NCI-H146 (cell line): Measurements from ENCODE around the gene INSR.
"Not testable (repeated sequence)": the region's sequence is repeated elsewhere in the genome, so short reads cannot be mapped to it uniquely, and the experiment has no call there.

ENCODE experiments used
- DNase-seq: peaks from one replicate; lab custom pipeline; 2025; lab: John Stamatoyannopoulos, UW

The INSR gene

GRCh38 chr19:7224209-7224686 is 70.0 kb downstream of the INSR start:
- no peak for DNase-seq

GRCh38 chr19:7223429-7223828 is 70.8 kb downstream of the INSR start:
- no peak for DNase-seq

GRCh38 chr19:7219056-7219455 is 75.2 kb downstream of the INSR start:
- no peak for DNase-seq

- DNase-seq: no peak
Observed at GRCh38 chr19:7217861-7218260, 76.4 kb downstream of the INSR start.

- no peak for DNase-seq
Observed at GRCh38 chr19:7216373-7216902, 77.8 kb downstream of the INSR start.

GRCh38 chr19:7215176-7215575 is 79.0 kb downstream of the INSR start:
- DNase-seq: no peak

GRCh38 chr19:7214324-7215089 is 79.7 kb downstream of the INSR start:
- DNase-seq: no peak

- no peak for DNase-seq
Observed at GRCh38 chr19:7213628-7214323, 80.4 kb downstream of the INSR start.

GRCh38 chr19:7211191-7211951 is 82.8 kb downstream of the INSR start:
- no peak for DNase-seq

GRCh38 chr19:7210359-7210758 is 83.9 kb downstream of the INSR start:
- no peak for DNase-seq

- DNase-seq: not testable (repeated sequence)
Observed at GRCh38 chr19:7209597-7210325, 84.5 kb downstream of the INSR start.

GRCh38 chr19:7209036-7209435 is 85.2 kb downstream of the INSR start:
- DNase-seq: not testable (repeated sequence)

GRCh38 chr19:7203332-7203731 is 90.9 kb downstream of the INSR start:
- no peak for DNase-seq

GRCh38 chr19:7202888-7203287 is 91.3 kb downstream of the INSR start:
- DNase-seq: no peak

- DNase-seq: no peak
Observed at GRCh38 chr19:7200736-7201135, 93.5 kb downstream of the INSR start.

GRCh38 chr19:7199613-7200533 is 94.3 kb downstream of the INSR start:
- DNase-seq: no peak

- peak; percentile 84 for DNase-seq
Observed at GRCh38 chr19:7197760-7198696, 96.2 kb downstream of the INSR start.

GRCh38 chr19:7197119-7197759 is 97.0 kb downstream of the INSR start:
- DNase-seq: peak; percentile 72

GRCh38 chr19:7196763-7197118 is 97.5 kb downstream of the INSR start:
- DNase-seq: no peak
